SJSA1 (cell line): ENCODE measurements around the gene BMP3. TPM values are rescaled to one million over a fixed set of nuclear protein-coding genes. Genes with fewer than 3 reads are reported as not detected.

Experiments used
- DNase-seq, 2 experiments: peaks; one replicate each; pipeline ENCODE4 v3.0.0-alpha.2; 2015 to 2020; ENCODE audit warnings: low spot score in 2 of 2, low read depth in 1 of 2
- H3K27ac ChIP-seq: fragments of 250-450 bp; sonication (Bioruptor Pico); 2 replicates; pipeline ENCODE4 v1.5.1; 2020; ENCODE audit warnings: mild to moderate bottlenecking, moderate library complexity
- H3K27me3 ChIP-seq: fragments of 250-450 bp; sonication (Bioruptor Pico); replicated peaks from 2 replicates; pipeline ENCODE4 v1.5.1; 2020; ENCODE audit warnings: mild to moderate bottlenecking, moderate library complexity
- H3K36me3 ChIP-seq: fragments of 250-450 bp; sonication (Bioruptor Pico); 2 replicates; pipeline ENCODE4 v1.5.1; 2020; ENCODE audit warnings: mild to moderate bottlenecking
- H3K4me1 ChIP-seq: fragments of 250-450 bp; sonication (Bioruptor Pico); replicated peaks from 2 replicates; pipeline ENCODE4 v1.6.1; 2021; ENCODE audit warnings: mild to moderate bottlenecking
- H3K4me3 ChIP-seq: fragments of 250-450 bp; sonication (Bioruptor Pico); 2 replicates; pipeline ENCODE4 v1.5.1; 2020; ENCODE audit warnings: mild to moderate bottlenecking
- H3K9me3 ChIP-seq: fragments of 250-450 bp; sonication (Bioruptor Pico); replicated peaks from 2 replicates; pipeline ENCODE4 v1.5.1; 2020; ENCODE audit warnings: mild to moderate bottlenecking
- total RNA-seq: library from RNA; depleted of rRNA; stranded (reverse); fragments of >200 nt; shearing (Covaris generic); gene quantifications from 2 replicates; pipeline ENCODE4 v1.2.3, GENCODE V29; 2014

Gene BMP3
- total RNA-seq, 1 experiment from 2014 or later, result 0.11 TPM

DNA sequence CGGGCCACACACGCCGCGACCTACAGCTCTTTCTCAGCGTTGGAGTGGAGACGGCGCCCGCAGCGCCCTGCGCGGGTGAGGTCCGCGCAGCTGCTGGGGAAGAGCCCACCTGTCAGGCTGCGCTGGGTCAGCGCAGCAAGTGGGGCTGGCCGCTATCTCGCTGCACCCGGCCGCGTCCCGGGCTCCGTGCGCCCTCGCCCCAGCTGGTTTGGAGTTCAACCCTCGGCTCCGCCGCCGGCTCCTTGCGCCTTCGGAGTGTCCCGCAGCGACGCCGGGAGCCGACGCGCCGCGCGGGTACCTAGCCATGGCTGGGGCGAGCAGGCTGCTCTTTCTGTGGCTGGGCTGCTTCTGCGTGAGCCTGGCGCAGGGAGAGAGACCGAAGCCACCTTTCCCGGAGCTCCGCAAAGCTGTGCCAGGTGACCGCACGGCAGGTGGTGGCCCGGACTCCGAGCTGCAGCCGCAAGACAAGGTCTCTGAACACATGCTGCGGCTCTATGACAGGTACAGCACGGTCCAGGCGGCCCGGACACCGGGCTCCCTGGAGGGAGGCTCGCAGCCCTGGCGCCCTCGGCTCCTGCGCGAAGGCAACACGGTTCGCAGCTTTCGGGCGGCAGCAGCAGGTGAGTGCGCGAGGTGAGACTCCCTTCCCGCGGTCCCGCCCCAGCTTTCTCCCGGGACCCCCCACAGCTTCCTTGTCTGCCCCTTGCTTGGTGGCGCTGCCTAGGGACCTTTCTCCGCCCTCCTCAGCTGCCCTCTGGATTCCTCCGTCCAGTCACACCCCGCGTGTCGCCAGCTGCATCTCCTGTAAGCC lies 678 bp downstream of the BMP3 start:
- Histone ChIP-seq H3K4me1 (peaks cover 8% of the 10 kb centered on the region; the same call in 1 of the 2 replicates), H3K27ac (no peak overlapping the region), H3K27me3 (peaks cover 58% of the 10 kb centered on the region), H3K36me3 (no peaks in the 10 kb centered on the region), H3K9me3 (no peaks in the 10 kb centered on the region), H3K4me3 (peak overlapping the region; percentile 13)
- DNase-seq, result peak in 1 of 2 experiments; percentile 4

- Histone ChIP-seq H3K9me3 (no peaks in the 10 kb centered on the region), H3K27ac (no peak overlapping the region), H3K27me3 (peaks cover 66% of the 10 kb centered on the region), H3K36me3 (no peaks in the 10 kb centered on the region), H3K4me3 (no peak overlapping the region), H3K4me1 (peaks cover 8% of the 10 kb centered on the region; the same call in 1 of the 2 replicates)
- no peak for DNase-seq
These were observed 1.5 kb downstream of the BMP3 start for GRCh38 chr4:81031796-81032551.

DNA sequence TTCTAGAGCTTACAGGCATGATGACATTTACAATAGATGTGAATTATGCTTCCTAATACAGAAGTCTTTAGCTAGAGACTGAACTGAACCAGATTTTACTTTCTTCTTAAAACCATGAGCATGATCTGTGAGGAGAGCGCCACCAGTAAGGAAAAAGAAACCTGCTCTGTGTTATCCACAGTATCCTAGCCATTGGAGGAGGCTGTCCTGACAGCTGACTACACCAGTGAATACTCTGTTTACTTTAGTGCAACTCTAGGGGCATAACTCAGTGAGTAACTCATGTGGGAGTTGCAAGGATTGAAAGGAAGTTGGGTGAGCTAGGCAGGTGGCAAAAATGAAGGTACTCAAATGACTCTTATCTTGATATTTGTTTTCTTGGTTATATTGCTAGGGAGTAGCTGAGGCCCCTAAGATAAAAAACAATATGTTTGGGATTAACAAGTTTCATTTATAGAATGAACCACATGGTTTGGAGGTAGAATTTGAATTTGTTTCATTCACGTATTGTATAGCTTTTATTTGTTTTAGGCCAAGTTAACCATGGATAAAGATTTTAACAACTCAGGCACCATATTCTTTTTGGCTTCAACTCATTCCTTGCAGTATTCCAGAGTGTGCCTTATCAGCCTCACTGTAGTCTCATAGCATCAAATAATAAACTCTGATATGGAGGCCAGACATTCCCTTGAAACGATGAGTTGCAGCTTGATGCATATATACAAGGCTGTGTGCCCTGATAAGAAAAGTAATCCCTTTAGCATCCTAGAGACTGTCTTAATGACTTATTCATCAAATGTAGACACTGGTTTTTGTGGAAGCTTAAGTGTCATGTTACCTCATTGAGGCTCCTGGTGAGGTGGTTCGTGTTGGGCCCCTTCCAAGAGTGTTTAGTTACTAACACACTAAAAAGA lies 2.5 kb downstream of the BMP3 start:
- Histone ChIP-seq H3K9me3 (no peaks in the 10 kb centered on the region), H3K4me3 (no peak overlapping the region), H3K27me3 (peaks cover 65% of the 10 kb centered on the region), H3K36me3 (no peaks in the 10 kb centered on the region), H3K27ac (no peak overlapping the region), H3K4me1 (peaks cover 8% of the 10 kb centered on the region; the same call in 1 of the 2 replicates)
- no peak for DNase-seq

DNA sequence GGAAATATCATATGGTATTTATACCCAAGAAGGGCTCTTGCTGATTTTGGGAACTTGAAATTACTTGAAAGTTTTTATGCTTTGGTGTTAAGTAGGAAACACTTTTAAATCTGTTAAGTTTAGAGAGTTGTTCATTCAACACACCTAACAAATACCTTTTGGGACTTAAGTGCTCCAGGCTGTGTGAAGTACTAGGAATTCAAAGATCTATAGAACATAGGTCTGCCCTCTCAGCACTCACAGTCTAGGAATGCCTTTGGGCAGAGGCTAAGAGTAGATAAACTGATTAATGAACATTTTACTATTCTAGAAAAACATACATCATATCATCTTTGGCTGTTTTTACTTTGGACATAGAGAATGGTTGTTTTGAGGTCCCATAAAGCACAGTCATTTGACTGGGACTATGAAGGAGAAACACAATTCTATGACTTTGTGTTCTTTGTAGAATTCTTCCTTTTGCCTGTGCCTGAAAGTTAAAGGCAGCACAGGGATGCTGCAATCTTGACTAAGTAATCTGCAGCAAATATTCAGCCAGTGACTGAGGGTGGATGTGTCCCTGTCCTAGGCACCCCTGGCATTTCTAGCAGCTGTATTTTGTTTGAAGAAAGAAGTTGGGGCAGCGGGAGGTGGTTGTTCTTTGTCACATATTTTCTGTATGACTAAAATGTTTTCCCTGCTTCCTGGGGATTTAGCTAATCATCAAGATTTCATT lies 8.3 kb downstream of the BMP3 start:
- Histone ChIP-seq H3K4me1 (peaks cover 9% of the 10 kb centered on the region; the same call in 1 of the 2 replicates), H3K9me3 (no peaks in the 10 kb centered on the region)
- peak in 1 of 2 experiments; percentile 18 for DNase-seq

GRCh38 chr4:81039351-81039972 lies 9.0 kb downstream of the BMP3 start:
- H3K27me3 ChIP-seq, result peaks cover 27% of the 10 kb centered on the region; the same call in 1 of the 2 replicates
- no peak overlapping the region for H3K4me3 ChIP-seq
- DNase-seq, result peak in 1 of 2 experiments; percentile 7
- no peaks in the 10 kb centered on the region for H3K9me3 ChIP-seq
- H3K4me1 ChIP-seq, result peaks cover 9% of the 10 kb centered on the region; the same call in 1 of the 2 replicates
- no peak overlapping the region for H3K27ac ChIP-seq
- H3K36me3 ChIP-seq, result no peaks in the 10 kb centered on the region

More for the DNA sequence above, 8.3 kb downstream of the BMP3 start:
- Histone ChIP-seq H3K36me3 (no peaks in the 10 kb centered on the region), H3K27ac (no peak overlapping the region), H3K4me3 (no peak overlapping the region), H3K27me3 (peaks cover 27% of the 10 kb centered on the region; the same call in 1 of the 2 replicates)

DNA sequence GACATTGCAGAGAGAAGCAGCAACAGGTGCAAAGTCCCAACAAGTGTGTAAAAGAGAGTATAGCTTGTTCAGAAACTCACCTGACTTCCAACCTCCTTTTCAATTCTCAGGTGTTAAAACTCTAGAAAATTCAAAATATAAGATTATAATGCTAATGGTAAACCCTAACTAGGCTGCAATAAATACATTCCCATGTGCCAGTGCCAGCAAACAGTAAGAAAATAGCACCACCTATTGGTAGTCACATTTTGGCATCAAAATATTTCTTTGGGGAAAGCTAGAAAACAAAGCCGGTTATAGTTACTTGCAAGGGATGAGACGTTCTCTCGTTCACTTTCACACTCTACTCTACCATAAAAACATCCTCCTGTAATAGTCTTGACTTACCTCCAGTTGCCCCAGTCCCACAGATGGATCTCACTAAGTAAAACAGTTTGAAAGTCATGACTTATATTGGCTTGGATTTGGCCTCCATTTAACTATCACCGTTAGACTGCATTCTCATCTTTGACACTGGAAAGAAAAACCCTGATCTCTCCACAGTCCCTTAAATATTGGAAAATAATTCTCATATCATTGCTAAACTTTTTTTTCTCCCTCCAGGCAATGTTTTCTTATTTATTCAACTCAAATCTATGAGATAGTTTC lies 9.6 kb downstream of the BMP3 start:
- Histone ChIP-seq H3K27ac (no peak overlapping the region), H3K4me3 (no peak overlapping the region), H3K27me3 (peaks cover 27% of the 10 kb centered on the region; the same call in 1 of the 2 replicates), H3K4me1 (peaks cover 9% of the 10 kb centered on the region; the same call in 1 of the 2 replicates), H3K36me3 (no peaks in the 10 kb centered on the region), H3K9me3 (no peaks in the 10 kb centered on the region)
- peak in 1 of 2 experiments; percentile 27 for DNase-seq

DNA sequence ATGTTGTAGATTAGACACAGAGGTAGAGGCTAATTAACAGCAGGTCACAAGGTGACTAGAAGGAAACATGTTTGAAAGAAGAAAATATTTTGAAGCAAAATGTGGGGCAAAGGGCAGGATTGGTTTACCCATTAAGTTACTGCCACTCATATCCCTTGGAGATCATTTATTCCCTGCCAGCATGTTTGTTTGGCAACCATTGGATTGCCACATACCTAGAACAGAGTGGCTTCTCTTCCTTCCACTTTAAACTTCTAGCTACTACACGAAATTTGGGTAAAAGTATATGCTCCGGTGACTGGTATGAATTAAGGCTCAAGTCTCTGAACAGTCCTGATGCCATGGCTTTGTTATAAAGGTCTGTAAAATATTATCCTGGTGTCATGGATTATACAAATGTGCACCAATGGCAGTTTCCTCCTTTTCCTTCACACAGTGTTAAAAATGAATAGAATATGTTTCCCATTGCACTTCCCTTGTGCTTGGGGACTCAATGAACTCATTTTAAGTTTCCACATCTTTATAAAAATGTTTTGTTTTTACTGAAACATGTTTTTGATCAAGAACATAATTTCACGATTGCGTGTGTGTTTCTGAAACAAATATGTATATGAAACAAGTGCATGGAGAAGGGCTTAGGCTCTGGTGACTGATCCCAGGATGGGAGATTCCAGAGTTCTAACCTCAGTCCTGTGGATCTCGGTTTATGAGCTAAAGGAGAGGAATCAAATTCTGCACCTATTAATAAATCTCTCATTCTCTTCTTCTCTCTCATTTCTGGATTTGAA lies 12.3 kb downstream of the BMP3 start:
- Histone ChIP-seq H3K4me3 (no peak overlapping the region), H3K36me3 (no peaks in the 10 kb centered on the region), H3K27ac (no peak overlapping the region), H3K9me3 (no peaks in the 10 kb centered on the region), H3K4me1 (peaks cover 9% of the 10 kb centered on the region; the same call in 1 of the 2 replicates), H3K27me3 (peaks cover 8% of the 10 kb centered on the region; the same call in 1 of the 2 replicates)
- DNase-seq, result no peak

GRCh38 chr4:81049330-81049729 lies 18.8 kb downstream of the BMP3 start:
- no peak for DNase-seq
- Histone ChIP-seq H3K4me1 (no peaks in the 10 kb centered on the region), H3K27me3 (0 out of 2 replicates have a peak, but pooled peaks cover 7% of the 10 kb centered on the region), H3K27ac (no peak overlapping the region), H3K36me3 (no peaks in the 10 kb centered on the region), H3K9me3 (no peaks in the 10 kb centered on the region), H3K4me3 (no peak overlapping the region)

DNA sequence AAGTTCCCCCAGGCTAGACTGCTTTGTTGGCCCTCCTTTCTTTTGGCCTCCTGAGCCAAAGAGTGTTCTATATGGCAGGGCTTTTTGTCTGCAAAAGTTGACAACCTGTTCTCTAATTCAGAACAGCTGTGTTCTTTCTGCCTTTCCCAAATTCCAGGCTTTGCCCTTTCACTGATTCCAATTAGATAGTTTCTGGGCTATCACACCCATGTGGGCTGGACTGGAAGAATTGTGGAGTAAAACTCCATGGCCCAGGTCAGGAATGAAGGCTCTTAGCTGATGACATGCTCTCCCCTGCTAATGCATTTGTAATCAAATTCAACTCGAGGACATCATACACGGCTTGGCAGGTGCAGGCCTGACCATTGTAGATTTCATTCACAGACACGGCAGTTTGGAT lies 19.4 kb downstream of the BMP3 start:
- no peak for DNase-seq
- no peak overlapping the region for H3K27ac ChIP-seq
- 0 out of 2 replicates have a peak, but pooled peaks cover 2% of the 10 kb centered on the region for H3K9me3 ChIP-seq
- H3K4me1 ChIP-seq, result no peaks in the 10 kb centered on the region
- H3K27me3 ChIP-seq, result 0 out of 2 replicates have a peak, but pooled peaks cover 7% of the 10 kb centered on the region
- H3K4me3 ChIP-seq, result no peak overlapping the region
- H3K36me3 ChIP-seq, result no peaks in the 10 kb centered on the region

DNA sequence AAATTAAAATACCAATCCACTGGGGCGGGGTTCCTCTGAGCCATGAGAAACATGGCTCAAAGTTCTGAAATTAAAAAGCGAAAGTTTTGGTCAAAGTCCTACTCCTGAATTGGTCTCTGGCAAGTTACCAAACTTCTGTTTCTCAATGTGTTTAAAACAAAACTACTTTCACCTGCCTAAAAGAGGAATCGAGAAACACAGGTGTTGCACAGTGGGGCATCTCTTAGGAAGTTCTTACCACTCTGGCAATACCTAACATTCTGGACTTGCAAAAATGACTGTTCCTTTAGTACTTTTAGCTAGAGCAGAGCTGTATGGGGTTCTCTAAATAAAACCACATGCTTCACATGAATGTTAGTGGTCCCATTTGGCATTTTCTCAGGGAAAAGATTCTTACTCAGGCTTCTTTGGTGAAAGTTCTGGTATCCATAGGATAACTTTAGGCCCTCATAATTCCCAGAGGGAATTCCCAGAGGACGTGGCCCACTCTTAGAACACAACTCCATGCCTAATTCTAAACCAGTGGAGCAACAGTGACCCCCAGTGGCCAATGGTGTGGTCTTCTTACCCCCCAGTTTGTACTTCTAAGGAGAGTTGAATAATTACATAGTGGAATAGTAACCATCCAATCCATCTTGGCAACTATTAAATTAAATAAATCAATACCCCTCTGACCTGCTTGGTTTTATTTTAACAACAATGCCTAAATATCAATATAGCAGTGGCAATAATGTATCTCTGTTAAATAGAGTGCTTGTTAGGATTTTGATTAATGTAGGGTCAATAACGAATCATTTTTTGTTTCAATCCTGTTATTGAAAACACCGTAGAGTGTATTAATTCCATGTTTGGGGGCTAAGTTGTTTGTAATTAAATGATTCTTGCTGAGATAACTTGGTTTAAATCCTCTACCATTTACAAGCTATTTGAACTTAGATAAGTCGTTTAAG lies 21.9 kb downstream of the BMP3 start:
- no peak overlapping the region for H3K4me3 ChIP-seq
- 0 out of 2 replicates have a peak, but pooled peaks cover 7% of the 10 kb centered on the region for H3K27me3 ChIP-seq
- H3K36me3 ChIP-seq, result no peaks in the 10 kb centered on the region
- DNase-seq, result peak; percentile 44 to 54
- no peak overlapping the region for H3K27ac ChIP-seq
- H3K9me3 ChIP-seq, result 0 out of 2 replicates have a peak, but pooled peaks cover 2% of the 10 kb centered on the region
- no peaks in the 10 kb centered on the region for H3K4me1 ChIP-seq
